Esophagus muscularis mucosa (tissue), 3 donors: ENCODE measurements around the gene SHLD1.

Experiments used
- CTCF ChIP-seq, 3 experiments: fragments of 200-600 bp in 2 of 3; fragments of 450-650 bp in 1 of 3; sonication (generic) in 2 of 3; IDR thresholded peaks; one replicate each; pipeline ENCODE4 v1.5.1; 2017 to 2019; ENCODE audit warnings: antibody characterized with exemption in 3 of 3, mild to moderate bottlenecking in 2 of 3, moderate library complexity in 1 of 3
- POLR2AphosphoS5 ChIP-seq, 2 donors: sonication (generic); formaldehyde crosslinking; IDR thresholded peaks; one replicate each; pipeline ENCODE4 v1.6.1; 2017; ENCODE audit warnings: antibody characterized with exemption in 2 of 2

- TF ChIP-seq CTCF (IDR thresholded peaks at IDR 0.05), result no peak
- no peak for TF ChIP-seq POLR2AphosphoS5 (IDR thresholded peaks at IDR 0.05)
These were observed 9.1 kb upstream of the SHLD1 start for GRCh38 chr20:5741089-5741488.
